EL (cell line): ENCODE data around the gene SLC35F5.
"Not testable (repeated sequence)": the region's sequence is repeated elsewhere in the genome, so short reads cannot be mapped to it uniquely, and the experiment has no call there.

ENCODE experiments used
- DNase-seq: peaks from one replicate; pipeline ENCODE4 v3.0.0-alpha.2; 2016

The SLC35F5 gene

DNA sequence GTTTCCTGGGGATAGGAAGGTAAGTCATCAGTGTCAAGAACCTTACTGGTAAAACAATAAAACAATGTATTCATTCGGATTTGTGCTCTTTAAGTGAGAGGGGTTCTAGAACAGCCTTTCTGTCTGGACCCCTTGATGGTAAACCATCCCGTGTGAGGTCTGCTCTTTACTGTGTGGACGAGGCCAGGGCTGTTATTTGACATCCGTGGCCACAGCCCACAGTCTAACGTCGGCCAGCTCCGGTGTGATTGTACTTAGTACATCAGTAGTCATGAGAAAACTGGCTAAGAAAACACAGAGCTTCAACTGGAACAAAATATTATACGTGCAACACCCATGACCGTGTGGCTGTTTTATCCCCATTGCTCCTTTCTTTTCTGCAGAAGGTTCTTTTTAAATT lies 62.0 kb downstream of the SLC35F5 start:
- no peak for DNase-seq

DNA sequence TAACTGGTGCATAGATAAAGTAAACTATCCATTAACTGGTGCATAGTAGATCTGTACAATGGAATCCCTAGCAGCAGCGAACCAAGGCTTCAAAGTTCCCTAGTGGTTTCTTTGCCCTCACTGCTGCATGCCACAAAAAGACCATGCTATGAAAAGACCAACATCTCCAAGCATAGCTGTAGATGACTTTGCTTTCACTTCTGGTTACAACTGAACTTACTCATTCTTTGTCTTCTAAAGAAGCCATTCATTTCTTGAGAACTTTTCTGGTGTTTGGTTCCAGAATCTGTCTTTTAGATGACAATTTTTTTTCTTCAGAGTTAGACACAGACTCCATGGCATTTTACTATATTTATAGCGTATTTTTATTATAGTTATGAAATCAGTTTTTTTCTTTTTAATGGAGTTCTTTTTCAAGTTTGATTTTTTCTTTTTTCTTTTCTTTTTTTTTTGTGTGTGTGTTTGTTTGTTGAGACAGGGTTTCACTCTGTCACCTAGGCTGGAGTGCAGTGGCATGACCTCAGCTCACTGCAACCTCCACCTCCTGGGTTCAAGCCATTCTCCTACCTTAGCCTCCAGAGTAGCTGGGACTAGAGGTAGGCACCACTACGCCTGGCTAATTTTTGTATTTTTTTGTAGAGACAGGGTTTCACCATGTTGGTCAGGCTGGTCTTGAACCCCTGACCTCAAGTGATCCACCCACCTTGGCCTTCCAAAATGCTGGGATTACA lies 63.6 kb downstream of the SLC35F5 start:
- DNase-seq = no peak

DNA sequence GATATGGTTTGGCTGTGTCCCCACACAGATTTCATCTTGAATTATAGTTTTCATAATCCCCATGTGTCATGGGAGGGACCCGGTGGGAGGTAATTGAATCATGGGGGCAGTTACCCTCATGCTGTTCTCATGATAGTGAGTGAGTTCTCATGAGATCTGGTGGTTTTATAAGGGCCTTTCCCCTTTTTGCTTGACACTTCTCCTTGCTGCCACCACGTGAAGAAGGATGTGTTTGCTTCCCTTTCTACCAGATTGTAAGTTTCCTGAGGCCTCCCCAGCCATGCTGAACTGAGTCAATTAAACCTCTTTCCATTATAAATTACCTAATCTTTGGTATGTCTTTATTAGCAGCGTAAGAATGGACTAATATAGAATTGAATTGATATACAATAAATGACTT lies 65.6 kb downstream of the SLC35F5 start:
- not testable (repeated sequence) for DNase-seq

DNA sequence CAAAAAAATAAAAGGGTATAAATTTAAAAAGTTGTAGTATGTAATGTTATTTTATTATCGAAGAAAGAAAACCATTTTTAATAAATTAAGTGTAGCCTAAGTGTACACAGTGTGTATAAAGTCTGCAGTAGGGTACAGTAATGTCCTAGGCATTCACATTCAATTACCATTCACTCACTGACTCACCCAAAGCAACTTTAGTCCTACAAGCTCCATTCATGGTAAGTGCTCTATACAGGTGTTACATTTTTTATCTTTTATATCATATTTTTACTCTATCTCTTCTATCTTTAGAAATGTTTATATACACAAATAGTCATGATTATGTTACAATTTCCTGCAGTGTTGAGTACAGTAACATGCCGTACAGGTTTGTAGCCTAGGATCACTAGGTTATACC lies 69.9 kb downstream of the SLC35F5 start:
- no peak for DNase-seq

DNA sequence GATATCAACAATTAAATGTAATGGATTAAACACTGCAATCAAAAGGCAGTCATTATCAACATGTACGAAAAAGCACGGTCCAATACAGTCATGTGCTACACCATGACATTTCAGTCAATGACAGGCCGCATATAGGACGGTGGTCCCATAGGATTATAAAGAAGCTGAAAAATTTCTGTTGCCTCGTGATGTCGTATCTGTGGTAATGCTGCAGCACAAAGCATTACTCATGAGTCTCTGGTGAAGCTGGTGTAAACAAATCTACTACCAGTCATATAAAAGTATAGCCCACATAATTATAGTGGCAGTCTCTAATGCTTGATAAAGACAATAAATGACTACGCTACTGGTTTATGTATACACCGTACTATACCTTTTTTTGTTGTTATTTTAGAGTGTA lies 71.0 kb downstream of the SLC35F5 start:
- no peak for DNase-seq

- no peak for DNase-seq
Measured at GRCh38 chr2:113679457-113679856, 77.0 kb downstream of the SLC35F5 start.

DNA sequence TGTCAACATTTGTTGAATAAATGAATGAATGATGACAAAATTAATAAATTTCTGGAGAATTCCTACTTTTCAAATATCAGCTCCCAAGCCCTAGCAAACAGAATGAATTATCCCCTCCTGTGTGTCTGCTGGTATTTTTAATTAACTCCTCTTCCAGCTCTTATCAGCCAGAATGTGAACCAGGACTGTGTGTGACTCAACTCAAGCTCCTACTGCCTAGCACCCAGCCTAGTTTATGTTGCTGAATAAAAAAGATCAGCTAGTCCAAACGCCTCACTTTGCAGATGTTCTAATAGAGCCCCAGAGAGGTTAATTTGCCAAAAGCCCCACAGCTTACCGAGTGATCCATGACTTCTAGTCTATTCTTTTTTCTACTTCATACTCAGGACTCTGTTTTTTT lies 79.1 kb downstream of the SLC35F5 start:
- no peak for DNase-seq

DNA sequence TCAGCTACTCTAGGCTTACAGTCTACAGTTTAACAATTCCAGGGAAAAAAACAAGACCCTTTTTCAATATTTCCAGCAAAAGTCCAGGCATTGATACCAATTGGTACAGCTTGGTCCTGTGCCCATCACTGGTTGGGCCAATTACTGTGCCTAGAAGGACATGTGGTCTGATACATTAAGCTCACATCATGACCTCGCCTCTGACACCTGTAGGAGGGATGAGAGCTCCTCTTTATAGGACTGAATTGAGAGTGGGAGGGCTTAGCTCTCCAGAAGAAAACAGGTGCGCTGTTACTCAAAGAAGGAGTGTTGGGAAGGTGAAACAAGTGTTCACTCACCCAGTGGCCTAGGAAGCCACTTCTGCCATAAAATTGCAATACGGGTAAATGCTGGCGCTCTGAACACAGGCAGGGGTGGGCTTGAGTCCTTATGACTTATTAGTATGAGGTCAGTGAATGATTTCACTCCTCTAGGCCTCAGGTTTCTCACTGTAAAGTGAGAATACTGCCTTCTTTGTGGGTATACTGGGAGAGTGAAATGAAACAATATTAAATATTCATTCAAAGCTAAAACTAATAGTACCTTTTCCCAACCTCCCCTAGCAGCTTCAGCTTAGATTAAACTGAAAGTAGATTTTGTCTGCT lies 79.7 kb downstream of the SLC35F5 start:
- DNase-seq = no peak

DNA sequence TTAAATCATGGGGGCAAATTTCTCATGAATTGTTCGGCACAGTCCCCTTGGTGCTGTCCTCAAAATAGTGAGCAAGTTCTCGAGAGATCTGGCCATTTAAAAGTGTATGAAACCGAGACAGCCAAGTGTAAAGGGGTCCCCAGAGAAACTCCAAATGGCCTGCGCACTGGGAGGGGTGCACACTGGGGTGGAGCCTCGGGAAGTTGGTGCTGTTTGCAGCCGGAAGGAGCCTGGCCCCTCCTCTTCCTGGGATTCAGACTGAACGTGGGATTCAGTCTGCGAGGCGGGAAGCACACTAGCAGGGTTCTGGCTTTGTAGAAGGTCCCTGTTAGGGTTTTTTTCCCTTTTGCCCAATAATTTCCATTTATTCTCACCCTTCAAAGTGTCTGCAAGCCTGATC lies 80.6 kb downstream of the SLC35F5 start:
- no peak for DNase-seq

- DNase-seq = no peak
Measured at GRCh38 chr2:113672326-113672932, 84.0 kb downstream of the SLC35F5 start.

GRCh38 chr2:113669013-113669412 lies 87.4 kb downstream of the SLC35F5 start:
- DNase-seq = not testable (repeated sequence)

DNA sequence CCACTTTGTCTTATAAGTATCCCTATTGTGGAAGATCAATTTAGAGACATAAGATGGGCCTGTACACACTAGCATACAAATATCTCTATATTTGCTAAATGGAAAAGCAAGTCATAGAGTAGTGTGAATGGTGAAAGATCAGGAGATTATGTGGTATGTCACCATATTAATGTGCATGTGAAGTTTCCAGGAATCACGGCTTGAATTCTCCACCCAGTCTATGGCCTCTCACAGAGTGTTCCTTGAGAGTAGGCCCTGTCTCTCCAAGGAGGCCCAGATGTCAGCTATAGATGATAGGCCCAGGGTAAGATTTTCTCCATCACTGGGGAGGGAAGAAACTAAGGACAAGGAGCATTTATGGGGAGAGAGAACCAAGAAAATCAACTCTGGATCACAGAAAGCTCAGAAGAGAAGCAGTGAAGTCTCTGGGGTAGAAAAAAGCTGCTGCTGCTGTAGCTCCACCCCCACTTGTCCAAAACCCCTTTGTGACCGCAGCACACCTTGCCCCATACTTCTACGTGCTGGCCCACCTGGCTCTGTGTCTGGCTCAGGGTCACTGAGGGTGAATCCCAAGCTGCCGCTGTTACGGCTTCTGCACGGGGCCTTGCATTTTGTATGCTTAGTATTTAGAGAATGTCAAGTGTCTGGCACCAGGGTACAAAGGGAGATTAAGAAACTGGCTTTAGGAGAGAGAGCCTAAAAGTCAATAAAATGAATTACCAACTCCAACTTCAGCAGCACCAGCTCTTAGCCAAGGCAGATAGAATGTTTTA lies 91.5 kb downstream of the SLC35F5 start:
- DNase-seq = not testable (repeated sequence)

DNA sequence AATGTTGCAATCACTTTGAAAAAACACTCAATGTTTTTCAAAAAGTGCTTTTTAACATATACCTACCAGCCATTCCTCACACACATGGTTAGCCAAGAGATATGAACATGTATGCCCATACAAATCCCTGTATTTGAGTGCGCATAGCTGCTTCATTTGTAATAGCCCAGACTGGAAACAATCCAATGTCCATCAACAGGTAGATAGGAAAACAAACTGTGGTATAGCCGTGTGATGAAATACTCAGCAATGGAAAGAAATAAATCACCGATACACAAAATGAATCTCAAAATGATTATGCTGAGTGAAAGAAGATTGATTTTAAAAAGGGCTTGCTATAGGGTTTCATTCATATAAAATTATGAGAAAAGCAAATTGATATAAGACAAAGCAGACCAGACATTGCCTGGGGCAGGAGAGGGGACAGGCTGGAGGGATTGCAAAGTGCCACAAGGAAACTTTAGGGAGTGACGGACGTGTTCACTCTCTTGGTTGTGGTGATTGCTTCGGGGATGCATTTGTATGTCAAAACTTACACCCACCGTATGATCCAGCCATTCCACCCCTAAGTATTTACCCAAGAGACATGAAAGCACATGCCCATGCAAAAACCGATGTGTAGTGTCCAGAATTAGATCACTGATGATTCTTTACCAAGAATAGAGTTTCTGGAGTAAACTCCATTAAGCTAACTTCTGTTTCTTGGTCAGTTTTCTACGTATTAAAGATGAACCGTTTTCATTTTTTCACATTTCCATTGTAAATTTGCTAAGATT lies 93.0 kb downstream of the SLC35F5 start:
- not testable (repeated sequence) for DNase-seq
